Osteoblast (primary cell): ENCODE results near the gene EFNB2. TPM values are rescaled to one million over a fixed set of nuclear protein-coding genes. Genes with fewer than 3 reads are reported as not detected.
A peak's percentile ranks its signal among the peaks of the same experiment; 100 is the strongest.

Experiments
- DNase-seq: peaks from one replicate; pipeline ENCODE4 v3.0.0; 2011; ENCODE audit warnings: low spot score, mixed read lengths; ENCODE audit not compliant: insufficient read length; ENCODE audit errors: missing footprints
- H2AFZ ChIP-seq: 2 replicates; pipeline ENCODE4 v1.6.0; 2011; ENCODE audit warnings: mild to moderate bottlenecking, low read length
- H3K27ac ChIP-seq: 2 replicates; pipeline ENCODE4 v1.5.1; 2011; ENCODE audit warnings: mild to moderate bottlenecking, low read depth, low read length, moderate library complexity
- H3K27me3 ChIP-seq: 2 replicates; pipeline ENCODE4 v1.6.0; 2012; ENCODE audit warnings: mild to moderate bottlenecking, control low read depth, inconsistent platforms, low read length, moderate library complexity; ENCODE audit not compliant: insufficient read depth
- H3K36me3 ChIP-seq: 2 replicates; pipeline ENCODE4 v1.5.1; 2011; ENCODE audit warnings: mild to moderate bottlenecking, low read length, control low read depth, moderate library complexity; ENCODE audit not compliant: insufficient read depth
- H3K4me1 ChIP-seq: 2 replicates; pipeline ENCODE4 v1.5.1; 2011; ENCODE audit warnings: mild to moderate bottlenecking, low read length, control low read depth, moderate library complexity; ENCODE audit not compliant: insufficient read depth
- H3K4me2 ChIP-seq: 2 replicates; pipeline ENCODE4 v1.6.0; 2011; ENCODE audit warnings: mild to moderate bottlenecking, low read length; ENCODE audit not compliant: insufficient read depth
- H3K4me3 ChIP-seq: fragments of 200-600 bp; sonication (generic); 3 replicates; pipeline ENCODE4 v1.5.1; 2012; ENCODE audit warnings: mild to moderate bottlenecking, low read length, inconsistent platforms; ENCODE audit not compliant: insufficient read depth
- H3K79me2 ChIP-seq: 2 replicates; pipeline ENCODE4 v1.6.0; 2012; ENCODE audit warnings: mild to moderate bottlenecking, low read length, control low read depth, inconsistent platforms; ENCODE audit not compliant: insufficient read depth
- H3K9me3 ChIP-seq: 2 replicates; pipeline ENCODE4 v1.5.1; 2011; ENCODE audit warnings: low read depth, low read length, control low read depth
- H4K20me1 ChIP-seq: 2 replicates; pipeline ENCODE4 v1.6.0; 2012; ENCODE audit warnings: mild to moderate bottlenecking, low read length, control low read depth; ENCODE audit not compliant: insufficient read depth
- total RNA-seq: library from RNA; depleted of rRNA; stranded (reverse); fragments of >200 nt; gene quantifications from 2 replicates; pipeline ENCODE4 v1.2.3, GENCODE V29; 2012
- TF ChIP-seq, protein P1 (sequence below): IDR thresholded peaks from 2 replicates; pipeline ENCODE4 v1.5.1; 2011; ENCODE audit warnings: mild to moderate bottlenecking, low read depth, low read length, moderate library complexity; ENCODE audit errors: extremely low read depth

Gene EFNB2
- total RNA-seq, 1 donor, result 17.0 TPM

DNA sequence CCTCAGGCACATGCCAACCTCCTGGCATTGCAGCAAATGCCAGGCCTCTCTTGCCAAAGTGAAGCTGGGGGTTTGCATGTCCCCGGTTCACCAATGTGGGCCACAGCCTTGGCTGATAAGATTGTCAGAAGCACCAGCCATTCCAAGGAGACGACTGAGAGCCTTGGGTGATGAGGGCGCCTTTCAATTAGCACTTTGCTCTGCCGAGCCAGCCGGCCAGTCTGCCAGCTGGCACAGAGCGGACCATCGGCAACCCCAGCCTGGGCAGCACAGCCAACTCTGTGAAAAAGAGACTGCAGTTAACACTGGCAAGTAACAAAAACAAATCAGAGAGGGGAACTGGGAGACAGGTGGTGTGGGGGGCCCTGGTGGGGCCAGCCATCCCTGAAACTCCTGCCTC is 67.3 kb downstream of the EFNB2 start:
- Histone ChIP-seq H3K27me3 (no peaks in the 10 kb centered on the region), H3K4me1 (peaks cover 10% of the 10 kb centered on the region), H3K79me2 (no peaks in the 10 kb centered on the region), H3K4me2 (peak overlapping the region; percentile 2), H3K36me3 (no peaks in the 10 kb centered on the region), H2AFZ (peak overlapping the region; percentile 73), H3K9me3 (no peaks in the 10 kb centered on the region), H4K20me1 (no peaks in the 10 kb centered on the region), H3K4me3 (no peak overlapping the region), H3K27ac (no peak overlapping the region)
- TF ChIP-seq, protein P1, sequence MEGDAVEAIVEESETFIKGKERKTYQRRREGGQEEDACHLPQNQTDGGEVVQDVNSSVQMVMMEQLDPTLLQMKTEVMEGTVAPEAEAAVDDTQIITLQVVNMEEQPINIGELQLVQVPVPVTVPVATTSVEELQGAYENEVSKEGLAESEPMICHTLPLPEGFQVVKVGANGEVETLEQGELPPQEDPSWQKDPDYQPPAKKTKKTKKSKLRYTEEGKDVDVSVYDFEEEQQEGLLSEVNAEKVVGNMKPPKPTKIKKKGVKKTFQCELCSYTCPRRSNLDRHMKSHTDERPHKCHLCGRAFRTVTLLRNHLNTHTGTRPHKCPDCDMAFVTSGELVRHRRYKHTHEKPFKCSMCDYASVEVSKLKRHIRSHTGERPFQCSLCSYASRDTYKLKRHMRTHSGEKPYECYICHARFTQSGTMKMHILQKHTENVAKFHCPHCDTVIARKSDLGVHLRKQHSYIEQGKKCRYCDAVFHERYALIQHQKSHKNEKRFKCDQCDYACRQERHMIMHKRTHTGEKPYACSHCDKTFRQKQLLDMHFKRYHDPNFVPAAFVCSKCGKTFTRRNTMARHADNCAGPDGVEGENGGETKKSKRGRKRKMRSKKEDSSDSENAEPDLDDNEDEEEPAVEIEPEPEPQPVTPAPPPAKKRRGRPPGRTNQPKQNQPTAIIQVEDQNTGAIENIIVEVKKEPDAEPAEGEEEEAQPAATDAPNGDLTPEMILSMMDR, result no peak
- no peak for DNase-seq

DNA sequence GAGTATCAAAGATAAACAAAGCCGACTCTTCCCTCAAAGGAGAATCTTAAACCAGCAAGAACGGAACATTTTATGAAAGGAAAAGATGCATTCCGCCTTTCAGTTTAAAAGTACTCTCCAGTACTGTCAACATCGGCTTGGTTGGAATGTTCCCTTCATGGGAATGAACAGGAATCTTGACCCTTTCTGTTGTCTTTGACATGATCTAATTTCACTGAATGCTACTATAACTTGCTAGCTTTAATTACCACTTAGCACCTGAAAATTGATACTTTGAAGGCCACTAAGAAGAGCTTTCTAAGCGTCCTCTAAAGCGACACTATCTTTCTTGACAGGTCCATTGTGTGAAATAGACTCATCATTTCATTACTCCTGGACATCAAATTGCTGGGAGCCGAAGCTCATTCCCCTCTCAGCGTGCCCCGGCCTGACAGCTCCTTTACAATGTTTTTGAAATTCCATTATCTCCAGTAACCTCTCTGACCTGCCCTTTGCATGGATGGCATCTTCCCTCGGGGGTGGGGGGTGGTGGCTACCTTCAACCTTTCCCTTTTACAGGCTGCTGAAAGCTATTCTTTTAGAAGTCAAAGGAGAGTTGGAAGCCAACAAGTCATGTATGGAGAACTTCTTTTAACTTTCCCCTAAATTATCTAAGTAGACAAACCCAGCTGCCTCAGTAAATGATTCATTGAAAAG is 67.9 kb downstream of the EFNB2 start:
- no peak for DNase-seq
- Histone ChIP-seq H3K36me3 (no peaks in the 10 kb centered on the region), H3K79me2 (no peaks in the 10 kb centered on the region), H3K27ac (no peak overlapping the region), H4K20me1 (no peaks in the 10 kb centered on the region), H3K4me1 (peaks cover 10% of the 10 kb centered on the region), H3K27me3 (no peaks in the 10 kb centered on the region), H3K4me3 (no peak overlapping the region), H3K4me2 (peak overlapping the region; percentile 2), H3K9me3 (no peaks in the 10 kb centered on the region), H2AFZ (peak overlapping the region; percentile 73)
- TF ChIP-seq, protein P1, result no peak

DNA sequence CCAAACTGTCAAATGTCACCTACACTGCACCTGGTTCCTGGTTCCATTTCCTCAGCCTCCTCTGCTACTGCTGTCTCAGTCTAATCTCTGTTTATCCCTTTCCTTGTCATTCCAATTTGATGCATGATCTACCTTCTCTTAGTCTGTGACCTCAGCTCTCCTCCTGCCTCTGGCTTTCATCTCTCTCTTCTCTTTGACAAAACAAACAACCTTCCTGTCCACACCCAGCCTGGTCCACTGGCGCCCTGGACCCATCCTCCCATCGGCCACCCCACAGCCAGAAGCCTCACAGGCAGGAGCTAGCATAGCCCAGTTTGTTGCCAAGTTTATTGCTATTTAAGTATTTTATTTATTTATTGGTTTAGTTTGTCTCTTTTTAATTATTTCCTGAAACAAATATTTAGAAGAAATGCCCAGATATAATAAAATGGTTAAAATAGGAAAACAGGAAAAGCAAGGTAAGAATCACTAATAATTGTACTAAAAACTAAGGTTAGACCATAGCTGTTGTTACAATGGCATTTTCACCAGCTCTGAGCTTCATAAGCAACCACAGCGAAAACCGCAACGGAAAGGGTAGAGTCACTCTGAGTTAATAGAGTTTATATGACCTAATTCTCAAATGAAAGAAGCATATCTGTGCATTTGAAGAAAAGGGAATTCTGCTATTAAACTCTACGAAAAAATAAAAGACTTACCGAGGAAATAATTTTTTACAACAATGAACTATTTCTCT is 68.6 kb downstream of the EFNB2 start:
- Histone ChIP-seq H4K20me1 (no peaks in the 10 kb centered on the region), H2AFZ (no peak overlapping the region), H3K36me3 (no peaks in the 10 kb centered on the region), H3K4me1 (peaks cover 8% of the 10 kb centered on the region), H3K4me3 (no peak overlapping the region), H3K27me3 (no peaks in the 10 kb centered on the region), H3K9me3 (no peaks in the 10 kb centered on the region), H3K4me2 (no peak overlapping the region), H3K27ac (no peak overlapping the region), H3K79me2 (no peaks in the 10 kb centered on the region)
- no peak for DNase-seq
- TF ChIP-seq, protein P1, result no peak

DNA sequence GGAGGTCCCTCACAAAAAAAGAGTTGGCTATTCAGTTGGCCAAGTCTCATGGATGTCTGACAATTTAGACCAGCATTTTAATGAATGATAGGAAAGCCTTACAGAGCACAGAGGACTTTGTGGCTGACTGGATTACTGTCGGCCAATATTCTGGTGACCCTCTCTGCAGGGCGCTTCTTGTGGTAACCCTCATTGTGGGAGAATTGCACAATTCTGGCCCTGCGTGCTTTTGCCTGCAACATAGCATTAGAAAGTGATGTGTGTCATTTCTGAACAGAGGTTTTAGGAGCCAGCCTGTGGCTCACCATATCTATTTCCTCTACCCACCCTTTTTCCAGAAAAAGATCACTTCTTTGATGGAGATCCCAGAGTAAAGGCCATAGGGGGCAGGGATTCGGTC is 71.4 kb downstream of the EFNB2 start:
- Histone ChIP-seq H3K27ac (no peak overlapping the region), H4K20me1 (no peaks in the 10 kb centered on the region), H3K79me2 (no peaks in the 10 kb centered on the region), H3K4me2 (peak overlapping the region; percentile 18), H3K4me3 (no peak overlapping the region), H3K4me1 (peaks cover 3% of the 10 kb centered on the region), H3K36me3 (no peaks in the 10 kb centered on the region), H3K9me3 (no peaks in the 10 kb centered on the region), H3K27me3 (peaks cover 2% of the 10 kb centered on the region), H2AFZ (no peak overlapping the region)
- TF ChIP-seq, protein P1, result no peak
- no peak for DNase-seq
